Keratinocyte (primary cell): Measurements from ENCODE around the gene SIX1. TPM values are rescaled to one million over a fixed set of nuclear protein-coding genes. Genes with fewer than 3 reads are reported as not detected.
A peak's percentile ranks its signal among the peaks of the same experiment; 100 is the strongest.

Source experiments
- DNase-seq: peaks from one replicate; pipeline ENCODE4 v3.0.0-alpha.2; 2011; ENCODE audit warnings: low read depth, missing footprints, low spot score
- FAIRE-seq: peaks from 2 replicates; lab custom pipeline; 2011; peaks lifted over from hg19 to GRCh38; lab: Jason Lieb, UNC
- H2AFZ ChIP-seq: 2 replicates; pipeline ENCODE4 v1.6.0; 2012; ENCODE audit warnings: low read length, control low read depth, inconsistent platforms; ENCODE audit not compliant: control insufficient read depth
- H3K27ac ChIP-seq: 2 replicates; pipeline ENCODE4 v1.5.1; 2011; ENCODE audit warnings: low read length; ENCODE audit not compliant: control insufficient read depth, insufficient read depth
- H3K27me3 ChIP-seq: 3 replicates; pipeline ENCODE4 v1.6.0; 2011; ENCODE audit warnings: low read length; ENCODE audit not compliant: control insufficient read depth, insufficient read depth; ENCODE audit errors: extremely low read depth
- H3K36me3 ChIP-seq, 2 experiments: 2 replicates in 1 of 2; 3 replicates in 1 of 2; pipeline ENCODE4 v1.5.1; 2011; ENCODE audit warnings: low read length in 2 of 2, mild to moderate bottlenecking in 1 of 2; ENCODE audit not compliant: control insufficient read depth in 2 of 2, insufficient read depth in 2 of 2; ENCODE audit errors: extremely low read depth in 1 of 2
- H3K4me1 ChIP-seq: 3 replicates; pipeline ENCODE4 v1.5.1; 2011; ENCODE audit warnings: low read length; ENCODE audit not compliant: control insufficient read depth, insufficient read depth; ENCODE audit errors: extremely low read depth
- H3K4me2 ChIP-seq: 3 replicates; pipeline ENCODE4 v1.6.0; 2011; ENCODE audit warnings: low read depth, low read length; ENCODE audit not compliant: control insufficient read depth, insufficient read depth; ENCODE audit errors: extremely low read depth
- H3K4me3 ChIP-seq, 3 experiments: fragments of 200-600 bp in 1 of 3; sonication (generic) in 1 of 3; 2 replicates in 2 of 3; 3 replicates in 1 of 3; pipeline ENCODE4 v1.5.1; 2011 to 2016; ENCODE audit warnings: low read length in 3 of 3, mild to moderate bottlenecking in 3 of 3, control low read depth in 2 of 3, inconsistent platforms in 1 of 3, low read depth in 1 of 3, mixed read lengths in 1 of 3, mixed run types in 1 of 3, moderate library complexity in 1 of 3; ENCODE audit not compliant: control insufficient read depth in 2 of 3, insufficient read depth in 2 of 3; ENCODE audit errors: extremely low read depth in 1 of 3
- H3K79me2 ChIP-seq: 2 replicates; pipeline ENCODE4 v1.6.0; 2012; ENCODE audit warnings: low read length; ENCODE audit not compliant: control insufficient read depth, insufficient read depth
- H3K9ac ChIP-seq: 3 replicates; pipeline ENCODE4 v1.6.0; 2011; ENCODE audit warnings: low read length; ENCODE audit not compliant: control insufficient read depth, insufficient read depth; ENCODE audit errors: extremely low read depth
- H3K9me1 ChIP-seq: 3 replicates; pipeline ENCODE4 v1.6.0; 2011; ENCODE audit warnings: low read length; ENCODE audit not compliant: control insufficient read depth, insufficient read depth; ENCODE audit errors: extremely low read depth
- H3K9me3 ChIP-seq: 2 replicates; pipeline ENCODE4 v1.5.1; 2012; ENCODE audit warnings: low read depth, low read length; ENCODE audit not compliant: control insufficient read depth
- H4K20me1 ChIP-seq: 3 replicates; pipeline ENCODE4 v1.6.0; 2011; ENCODE audit warnings: low read length; ENCODE audit not compliant: control insufficient read depth, insufficient read depth; ENCODE audit errors: extremely low read depth
- EZH2 ChIP-seq: IDR thresholded peaks from one replicate; pipeline ENCODE4 v1.6.1; 2012; ENCODE audit warnings: inconsistent platforms, mild to moderate bottlenecking, low read length, moderate library complexity
- dilution Hi-C: fragments of 300-500 bp; cut with MboI; formaldehyde crosslinking; loops from one replicate; pipeline ENCODE4 v1.7.0; 2020; ENCODE audit warnings: low sequenced_read_pairs; ENCODE audit not compliant: extremely low pct_ligation_motif_present
- polyA plus RNA-seq, 5 experiments: library from polyadenylated mRNA; depleted of rRNA in 3 of 5; stranded (reverse) in 3 of 5; stranded (forward) in 1 of 5; unstranded in 1 of 5; fragments of >200 nt; gene quantifications; 1 replicate in 1 of 5; 2 replicates in 3 of 5; 3 replicates in 1 of 5; pipeline versions ENCODE4 v1.2.1 to v1.2.3, GENCODE V29; 2011 to 2012; ENCODE audit warnings: missing spikeins in 2 of 5, low read depth in 1 of 5, low replicate concordance in 1 of 5
- TF ChIP-seq, protein P1 (sequence below), 3 experiments: IDR thresholded peaks in 1 of 3; conservative IDR thresholded peaks in 1 of 3; optimal IDR thresholded peaks in 1 of 3; 2 replicates in 2 of 3; 3 replicates in 1 of 3; pipeline versions ENCODE3 to v1.5.1; 2011; ENCODE audit warnings: low read length in 3 of 3, mild to moderate bottlenecking in 3 of 3, moderate library complexity in 2 of 3, control low read depth in 1 of 3, inconsistent platforms in 1 of 3; ENCODE audit not compliant: insufficient read depth in 2 of 3; ENCODE audit errors: extremely low read depth in 1 of 3

The SIX1 gene
- polyA plus RNA-seq, 1 donor (not counting 4 experiments of a cell fraction or from before 2014, with no cell fraction given) = 0.04 TPM

DNA sequence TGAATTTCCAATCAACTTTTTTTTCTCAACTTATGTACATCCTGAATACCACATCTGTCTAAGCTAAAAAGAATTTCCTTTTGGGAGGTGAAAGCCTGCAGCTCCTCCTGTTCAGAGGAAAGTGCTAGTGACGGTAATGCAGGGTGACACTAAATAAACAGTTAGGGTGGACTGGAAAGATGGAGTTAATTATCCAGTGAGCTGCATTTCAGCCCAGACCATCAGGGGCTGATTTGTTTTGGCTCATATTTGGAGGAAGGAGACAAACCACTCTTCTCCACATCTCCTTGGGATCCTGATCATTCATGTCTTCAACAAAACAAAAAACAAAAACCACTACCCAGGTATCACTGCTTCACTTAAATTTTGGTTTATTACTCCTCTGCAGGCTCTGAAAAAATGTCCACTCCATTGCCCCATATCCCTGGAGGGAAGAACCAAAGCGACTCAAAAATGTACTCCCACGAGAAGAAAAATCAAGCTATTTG, 5.1 kb upstream of the SIX1 start:
- TF ChIP-seq, protein P1, sequence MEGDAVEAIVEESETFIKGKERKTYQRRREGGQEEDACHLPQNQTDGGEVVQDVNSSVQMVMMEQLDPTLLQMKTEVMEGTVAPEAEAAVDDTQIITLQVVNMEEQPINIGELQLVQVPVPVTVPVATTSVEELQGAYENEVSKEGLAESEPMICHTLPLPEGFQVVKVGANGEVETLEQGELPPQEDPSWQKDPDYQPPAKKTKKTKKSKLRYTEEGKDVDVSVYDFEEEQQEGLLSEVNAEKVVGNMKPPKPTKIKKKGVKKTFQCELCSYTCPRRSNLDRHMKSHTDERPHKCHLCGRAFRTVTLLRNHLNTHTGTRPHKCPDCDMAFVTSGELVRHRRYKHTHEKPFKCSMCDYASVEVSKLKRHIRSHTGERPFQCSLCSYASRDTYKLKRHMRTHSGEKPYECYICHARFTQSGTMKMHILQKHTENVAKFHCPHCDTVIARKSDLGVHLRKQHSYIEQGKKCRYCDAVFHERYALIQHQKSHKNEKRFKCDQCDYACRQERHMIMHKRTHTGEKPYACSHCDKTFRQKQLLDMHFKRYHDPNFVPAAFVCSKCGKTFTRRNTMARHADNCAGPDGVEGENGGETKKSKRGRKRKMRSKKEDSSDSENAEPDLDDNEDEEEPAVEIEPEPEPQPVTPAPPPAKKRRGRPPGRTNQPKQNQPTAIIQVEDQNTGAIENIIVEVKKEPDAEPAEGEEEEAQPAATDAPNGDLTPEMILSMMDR (optimal IDR thresholded peaks at IDR 0.05 in 1 of 3, IDR thresholded peaks at IDR 0.05 in 1 of 3, conservative IDR thresholded peaks at IDR 0.05 in 1 of 3; ENCODE audit: extremely low read depth in 1 of 3, insufficient read depth in 2 of 3, low read length in 3 of 3) = no peak
- peak; percentile 0 for TF ChIP-seq EZH2
- Histone ChIP-seq H3K79me2 (no peaks in the 10 kb centered on the region), H3K4me2 (no peak overlapping the region), H4K20me1 (peaks cover 3% of the 10 kb centered on the region), H3K4me1 (peaks cover 11% of the 10 kb centered on the region), H3K9me3 (no peaks in the 10 kb centered on the region), H3K4me3 (no peak overlapping the region), H3K27ac (no peak overlapping the region), H3K27me3 (peaks cover 92% of the 10 kb centered on the region), H3K36me3 (no peaks in the 10 kb centered on the region), H3K9ac (no peak overlapping the region), H2AFZ (no peak overlapping the region), H3K9me1 (no peaks in the 10 kb centered on the region)
- DNase-seq (no peak), FAIRE-seq (no peak)
- dilution Hi-C loops = no loop called here

DNA sequence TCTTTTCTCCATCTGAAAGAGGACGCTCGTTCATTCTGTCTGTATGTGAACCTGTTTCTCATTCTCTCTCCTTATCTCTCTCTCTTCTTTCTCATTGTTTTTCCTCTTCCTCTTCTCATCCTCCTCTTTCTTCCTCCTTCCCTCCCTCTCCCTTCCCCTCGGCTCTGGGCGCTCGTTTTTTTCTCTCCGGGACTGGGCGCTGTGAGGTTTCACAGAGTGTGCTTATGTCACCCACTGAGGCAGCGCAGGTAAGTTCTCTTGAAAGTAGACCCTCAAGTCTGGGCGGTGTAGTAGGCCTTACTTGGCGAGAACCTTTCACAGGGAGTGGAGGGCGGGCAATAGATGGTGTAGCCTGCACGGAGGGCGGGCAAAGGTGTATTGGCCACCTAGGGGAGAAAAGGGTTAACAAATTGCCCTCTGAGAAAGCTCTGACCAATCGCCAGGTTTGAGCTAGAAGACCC, 4.5 kb upstream of the SIX1 start:
- Histone ChIP-seq H3K9me1 (no peaks in the 10 kb centered on the region), H3K4me1 (peaks cover 12% of the 10 kb centered on the region), H3K9me3 (no peaks in the 10 kb centered on the region), H3K4me3 (no peak overlapping the region), H3K79me2 (no peaks in the 10 kb centered on the region), H3K27ac (no peak overlapping the region), H4K20me1 (peaks cover 3% of the 10 kb centered on the region), H3K27me3 (peaks cover 94% of the 10 kb centered on the region), H3K36me3 (no peaks in the 10 kb centered on the region), H3K4me2 (no peak overlapping the region), H3K9ac (no peak overlapping the region), H2AFZ (no peak overlapping the region)
- dilution Hi-C loops = no loop called here
- no peak for DNase-seq
- FAIRE-seq = no peak
- TF ChIP-seq, protein P1 (optimal IDR thresholded peaks at IDR 0.05 in 1 of 3, IDR thresholded peaks at IDR 0.05 in 1 of 3, conservative IDR thresholded peaks at IDR 0.05 in 1 of 3; ENCODE audit: extremely low read depth in 1 of 3, insufficient read depth in 2 of 3, low read length in 3 of 3) = no peak
- no peak for TF ChIP-seq EZH2
